T-cell (primary cell): ENCODE measurements around the gene NTPCR. TPM values are rescaled to one million over a fixed set of nuclear protein-coding genes. Genes with fewer than 3 reads are reported as not detected.

Source experiments
- ATAC-seq, 4 experiments: fragments of 200-7000 bp in 3 of 4; fragments of 150-1000 bp in 1 of 4; cut with Tn5 transposase; replicated peaks in 1 of 4; 1 replicate in 3 of 4; 2 replicates in 1 of 4; pipeline ENCODE4 v1.10.0; 2021; ENCODE audit warnings: moderate library complexity in 3 of 4, mild to moderate bottlenecking in 2 of 4, moderate number of reproducible peaks in 1 of 4
- CTCF ChIA-PET, 2 donors: fragments of 300-600 bp; sonication (Branson Sonifier 250); formaldehyde crosslinking; loops; one replicate each; lab custom pipeline; 2022; ENCODE audit warnings: antibody characterized with exemption in 2 of 2; lab: Charles Lee
- POLR2A ChIA-PET, 2 donors: fragments of 300-600 bp; sonication (Branson Sonifier 250); formaldehyde crosslinking; loops; one replicate each; lab custom pipeline; 2022; ENCODE audit warnings: antibody characterized with exemption in 2 of 2; lab: Charles Lee
- DNase-seq, 35 experiments: peaks; one replicate each; pipeline versions ENCODE4 v3.0.0 to v3.0.0-alpha.2; 2013 to 2023
- H3K27ac ChIP-seq: one replicate; pipeline ENCODE4 v1.5.1; 2013; ENCODE audit warnings: low read length
- H3K27me3 ChIP-seq, 2 experiments: replicated peaks in 1 of 2; 1 replicate in 1 of 2; 2 replicates in 1 of 2; pipeline versions ENCODE4 v1.6.1 to v1.7.0; 2013; ENCODE audit warnings: low read length in 1 of 2, mixed read lengths in 1 of 2; ENCODE audit not compliant: control insufficient read depth in 2 of 2, insufficient read depth in 2 of 2; ENCODE audit errors: extremely low read depth in 1 of 2
- H3K36me3 ChIP-seq, 2 donors: 1 replicate in 1 of 2; 2 replicates in 1 of 2; pipeline versions ENCODE4 v1.6.1 to v1.7.0; 2013; ENCODE audit warnings: low read length in 1 of 2; ENCODE audit not compliant: control insufficient read depth in 2 of 2, insufficient read depth in 1 of 2; ENCODE audit errors: extremely low read depth in 1 of 2
- H3K4me1 ChIP-seq, 2 experiments: 1 replicate in 1 of 2; 2 replicates in 1 of 2; pipeline versions ENCODE4 v1.6.1 to v1.7.0; 2013; ENCODE audit warnings: low read length in 2 of 2, mixed read lengths in 1 of 2; ENCODE audit not compliant: insufficient read depth in 2 of 2, control insufficient read depth in 1 of 2; ENCODE audit errors: extremely low read depth in 1 of 2
- H3K4me3 ChIP-seq, 2 donors: 1 replicate in 1 of 2; 2 replicates in 1 of 2; pipeline versions ENCODE4 v1.5.1 to v1.7.0; 2013; ENCODE audit warnings: mild to moderate bottlenecking in 2 of 2, low read length in 1 of 2, moderate library complexity in 1 of 2; ENCODE audit not compliant: control insufficient read depth in 1 of 2; ENCODE audit errors: extremely low read depth in 1 of 2
- H3K9me3 ChIP-seq: 2 replicates; pipeline ENCODE4 v1.7.0; 2013
- H3K27ac Mint-ChIP-seq, 2 donors: one replicate each; pipeline ENCODE4 v1.8.0; 2020 to 2021; ENCODE audit warnings: mild to moderate bottlenecking in 2 of 2, mixed read lengths in 2 of 2
- H3K27me3 Mint-ChIP-seq, 2 donors: one replicate each; pipeline ENCODE4 v1.8.0; 2021 to 2022; ENCODE audit warnings: mixed read lengths in 2 of 2
- H3K36me3 Mint-ChIP-seq: one replicate; pipeline ENCODE4 v1.8.0; 2021; ENCODE audit warnings: mixed read lengths
- H3K4me1 Mint-ChIP-seq, 3 donors: one replicate each; pipeline ENCODE4 v1.8.0; 2020 to 2022; ENCODE audit warnings: mixed read lengths in 3 of 3, mild to moderate bottlenecking in 1 of 3
- H3K4me3 Mint-ChIP-seq, 3 donors: one replicate each; pipeline ENCODE4 v1.8.0; 2020 to 2022; ENCODE audit warnings: mild to moderate bottlenecking in 3 of 3, mixed read lengths in 3 of 3, moderate library complexity in 3 of 3
- H3K9me3 Mint-ChIP-seq, 3 donors: one replicate each; pipeline ENCODE4 v1.8.0; 2020 to 2022; ENCODE audit warnings: mixed read lengths in 3 of 3
- WGBS: methylation state at CpG from one replicate; pipeline ENCODE4 v1.1.5; 2013; ENCODE audit warnings: missing lambda C conversion rate; ENCODE audit not compliant: insufficient coverage; 5-methylcytosine and 5-hydroxymethylcytosine counted together
- total RNA-seq, 35 experiments: library from RNA in 6 of 35; stranded (reverse) in 6 of 35; fragments of 120-200 nt in 1 of 35; gene quantifications; one replicate each; pipeline versions ENCODE4 v1.2.1 to v1.2.4 and lab custom pipeline; 2013 to 2026

NTPCR gene
- total RNA-seq, 5 donors from 2014 or later (not counting 1 experiment from before 2014, with no cell fraction given), result 13.6 to 24.5 (median 17.3) TPM

- Histone ChIP-seq H3K36me3 (peaks cover 0 to 23% of the 10 kb centered on the region in 2 donors), H3K27me3 (no peaks in the 10 kb centered on the region), H3K9me3 (no peaks in the 10 kb centered on the region), H3K27ac (no peak overlapping the region), H3K4me1 (peaks cover 0 to 11% of the 10 kb centered on the region in 2 experiments), H3K4me3 (no peak overlapping the region)
- Mint-ChIP-seq H3K27ac (no peak overlapping the region), H3K27me3 (no peaks in the 10 kb centered on the region), H3K36me3 (peaks cover 28% of the 10 kb centered on the region), H3K9me3 (no peaks in the 10 kb centered on the region), H3K4me1 (peaks cover 13 to 23% (median 18%) of the 10 kb centered on the region in 3 donors), H3K4me3 (no peak overlapping the region)
- ATAC-seq, result no peak
- 100% methylated on average over 4 of the region's 6 CpGs for WGBS
- ChIA-PET CTCF (no interaction called here), POLR2A (no interaction called here)
- DNase-seq, result no peak
Measured at GRCh38 chr1:232979558-232979957, 29.1 kb downstream of the NTPCR start.

GRCh38 chr1:232980355-232980978 lies 30.1 kb downstream of the NTPCR start:
- Mint-ChIP-seq H3K27me3 (no peaks in the 10 kb centered on the region), H3K4me1 (peaks cover 13 to 23% (median 18%) of the 10 kb centered on the region in 3 donors), H3K9me3 (no peaks in the 10 kb centered on the region), H3K27ac (no peak overlapping the region), H3K36me3 (peaks cover 23% of the 10 kb centered on the region), H3K4me3 (no peak overlapping the region)
- ChIA-PET CTCF (no interaction called here), POLR2A (no interaction called here)
- no peak for ATAC-seq
- Histone ChIP-seq H3K27me3 (no peaks in the 10 kb centered on the region), H3K36me3 (peaks cover 0 to 24% of the 10 kb centered on the region in 2 donors), H3K9me3 (no peaks in the 10 kb centered on the region), H3K4me1 (peaks cover 0 to 11% of the 10 kb centered on the region in 2 experiments), H3K4me3 (no peak overlapping the region), H3K27ac (no peak overlapping the region)
- whole genome bisulfite sequencing, result 86% methylated on average over 3 of the region's 13 CpGs
- DNase-seq, result no peak

- H3K9me3 ChIP-seq, result no peaks in the 10 kb centered on the region
- H3K4me3 ChIP-seq, result no peak overlapping the region
- 100% methylated on average over 2 of the region's 9 CpGs for WGBS
- DNase-seq (no peak), ATAC-seq (no peak)
- H3K27me3 ChIP-seq, result no peaks in the 10 kb centered on the region
- Mint-ChIP-seq H3K4me3 (no peak overlapping the region), H3K4me1 (peaks cover 13 to 23% (median 18%) of the 10 kb centered on the region in 3 donors), H3K9me3 (no peaks in the 10 kb centered on the region), H3K36me3 (peaks cover 20% of the 10 kb centered on the region), H3K27ac (no peak overlapping the region), H3K27me3 (no peaks in the 10 kb centered on the region)
- CTCF ChIA-PET, result no interaction called here
- POLR2A ChIA-PET, result no interaction called here
- H3K36me3 ChIP-seq, result peaks cover 0 to 30% of the 10 kb centered on the region in 2 donors
- H3K27ac ChIP-seq, result no peak overlapping the region
- H3K4me1 ChIP-seq, result peaks cover 0 to 11% of the 10 kb centered on the region in 2 experiments
Measured at GRCh38 chr1:232980986-232981560, 30.7 kb downstream of the NTPCR start.

- DNase-seq (no peak), ATAC-seq (no peak)
- no peaks in the 10 kb centered on the region for H3K9me3 Mint-ChIP-seq
- no peak overlapping the region for H3K4me3 Mint-ChIP-seq
- peaks cover 13 to 17% (median 14%) of the 10 kb centered on the region in 3 donors for H3K4me1 Mint-ChIP-seq
- H3K27me3 ChIP-seq, result no peaks in the 10 kb centered on the region
- no peak overlapping the region for H3K4me3 ChIP-seq
- 91% methylated on average over 4 of the region's 13 CpGs for WGBS
- no peaks in the 10 kb centered on the region for H3K27me3 Mint-ChIP-seq
- peaks cover 0 to 18% of the 10 kb centered on the region in 2 donors for H3K36me3 ChIP-seq
- H3K9me3 ChIP-seq, result no peaks in the 10 kb centered on the region
- H3K27ac Mint-ChIP-seq, result no peak overlapping the region
- ChIA-PET CTCF (interaction anchor here in 1 of 2 donors (0.6 kb wide), 1 partner anchor 24 kb away, joined by 5 read pairs; no protein-coding TSS in a partner anchor), POLR2A (interaction anchor here in 1 of 2 donors (0.7 kb wide), 1 partner anchor 167 kb away, joined by 8 read pairs; no protein-coding TSS in a partner anchor)
- peaks cover 16% of the 10 kb centered on the region for H3K36me3 Mint-ChIP-seq
- peaks cover 0 to 11% of the 10 kb centered on the region in 2 experiments for H3K4me1 ChIP-seq
- H3K27ac ChIP-seq, result no peak overlapping the region
Measured at GRCh38 chr1:232982238-232982944, 32.0 kb downstream of the NTPCR start.

GRCh38 chr1:232983375-232983774 lies 33.0 kb downstream of the NTPCR start:
- Histone ChIP-seq H3K9me3 (no peaks in the 10 kb centered on the region), H3K4me3 (no peak overlapping the region), H3K4me1 (peaks cover 0 to 4% of the 10 kb centered on the region in 2 experiments), H3K27me3 (no peaks in the 10 kb centered on the region), H3K27ac (no peak overlapping the region), H3K36me3 (peaks cover 0 to 17% of the 10 kb centered on the region in 2 donors)
- peaks cover 4 to 8% (median 5%) of the 10 kb centered on the region in 3 donors for H3K4me1 Mint-ChIP-seq
- H3K9me3 Mint-ChIP-seq, result no peaks in the 10 kb centered on the region
- H3K36me3 Mint-ChIP-seq, result peaks cover 16% of the 10 kb centered on the region
- DNase-seq (no peak), ATAC-seq (no peak)
- 95% methylated on average over 7 of the region's 14 CpGs for WGBS
- H3K27me3 Mint-ChIP-seq, result no peaks in the 10 kb centered on the region
- no peak overlapping the region for H3K27ac Mint-ChIP-seq
- POLR2A ChIA-PET, result no interaction called here
- no peak overlapping the region for H3K4me3 Mint-ChIP-seq
- CTCF ChIA-PET, result no interaction called here

- H3K27ac Mint-ChIP-seq, result peak overlapping the region in 1 of 2 donors; percentile 68
- CTCF ChIA-PET, result no interaction called here
- H3K27me3 Mint-ChIP-seq, result no peaks in the 10 kb centered on the region
Measured at GRCh38 chr1:232983817-232984567, 33.6 kb downstream of the NTPCR start.

More at GRCh38 chr1:232983817-232984567, 33.6 kb downstream of the NTPCR start:
- H3K9me3 Mint-ChIP-seq, result no peaks in the 10 kb centered on the region
- POLR2A ChIA-PET, result no interaction called here
- Histone ChIP-seq H3K4me3 (no peak overlapping the region), H3K27me3 (no peaks in the 10 kb centered on the region), H3K4me1 (no peaks in the 10 kb centered on the region), H3K36me3 (peaks cover 0 to 17% of the 10 kb centered on the region in 2 donors), H3K9me3 (no peaks in the 10 kb centered on the region), H3K27ac (no peak overlapping the region)
- ATAC-seq (no peak), DNase-seq (no peak)
- H3K36me3 Mint-ChIP-seq, result peaks cover 14% of the 10 kb centered on the region
- H3K4me3 Mint-ChIP-seq, result no peak overlapping the region
- H3K4me1 Mint-ChIP-seq, result peaks cover 0 to 1% (median 0%) of the 10 kb centered on the region in 3 donors
- 97% methylated on average over 19 of the region's 25 CpGs for WGBS
